Fibroblast of lung (primary cell): ENCODE results near the gene PDIA2. TPM values are rescaled to one million over a fixed set of nuclear protein-coding genes. Genes with fewer than 3 reads are reported as not detected.

Experiments
- DNase-seq, 2 donors: peaks; one replicate each; pipeline versions ENCODE4 v3.0.0 to v3.0.0-alpha.2; 2010; ENCODE audit warnings: low read depth in 2 of 2
- H2AFZ ChIP-seq: 2 replicates; pipeline ENCODE4 v1.5.1; 2012; ENCODE audit warnings: low read length, control low read depth, inconsistent platforms
- H3K27ac ChIP-seq: 2 replicates; pipeline ENCODE4 v1.5.1; 2011; ENCODE audit warnings: low read length, control low read depth; ENCODE audit not compliant: insufficient read depth
- H3K27me3 ChIP-seq: 2 replicates; pipeline ENCODE4 v1.5.1; 2011; ENCODE audit warnings: mild to moderate bottlenecking, low read length; ENCODE audit not compliant: control insufficient read depth, insufficient read depth
- H3K36me3 ChIP-seq: 2 replicates; pipeline ENCODE4 v1.5.1; 2011; ENCODE audit warnings: low read length; ENCODE audit not compliant: control insufficient read depth, insufficient read depth
- H3K4me1 ChIP-seq: 2 replicates; pipeline ENCODE4 v1.5.1; 2011; ENCODE audit warnings: low read length; ENCODE audit not compliant: control insufficient read depth, insufficient read depth; ENCODE audit errors: extremely low read depth
- H3K4me2 ChIP-seq: 2 replicates; pipeline ENCODE4 v1.5.1; 2011; ENCODE audit warnings: low read length, control low read depth; ENCODE audit not compliant: insufficient read depth; ENCODE audit errors: extremely low read depth
- H3K4me3 ChIP-seq, 4 experiments: fragments of 200-600 bp in 1 of 4; sonication (generic) in 1 of 4; replicated peaks in 1 of 4; 2 replicates each; pipeline ENCODE4 v1.5.1; 2011 to 2016; ENCODE audit warnings: low read length in 4 of 4, low read depth in 3 of 4, mild to moderate bottlenecking in 3 of 4, control low read depth in 2 of 4, inconsistent platforms in 1 of 4, mixed read lengths in 1 of 4; ENCODE audit not compliant: insufficient read depth in 1 of 4; ENCODE audit errors: control extremely low read depth in 1 of 4
- H3K79me2 ChIP-seq: 2 replicates; pipeline ENCODE4 v1.5.1; 2012; ENCODE audit warnings: mild to moderate bottlenecking, low read length, inconsistent platforms; ENCODE audit not compliant: control insufficient read depth, insufficient read depth
- H3K9ac ChIP-seq: 2 replicates; pipeline ENCODE4 v1.5.1; 2011; ENCODE audit warnings: mild to moderate bottlenecking, low read length, control low read depth; ENCODE audit not compliant: insufficient read depth
- H3K9me3 ChIP-seq: 2 replicates; pipeline ENCODE4 v1.5.1; 2012; ENCODE audit warnings: low read depth, low read length; ENCODE audit not compliant: control insufficient read depth, insufficient read depth
- H4K20me1 ChIP-seq: 2 replicates; pipeline ENCODE4 v1.5.1; 2011; ENCODE audit warnings: low read length; ENCODE audit not compliant: control insufficient read depth, insufficient read depth; ENCODE audit errors: extremely low read depth
- CTCF ChIP-seq, 2 donors: IDR thresholded peaks in 1 of 2; conservative IDR thresholded peaks in 1 of 2; 1 replicate in 1 of 2; 2 replicates in 1 of 2; pipeline ENCODE4 v1.5.1; 2011 to 2012; ENCODE audit warnings: low read length in 2 of 2, control low read depth in 1 of 2, inconsistent platforms in 1 of 2, low read depth in 1 of 2, mild to moderate bottlenecking in 1 of 2
- EZH2 ChIP-seq: IDR thresholded peaks from 2 replicates; pipeline ENCODE4 v1.5.1; 2012; ENCODE audit warnings: low read length, control low read depth, mild to moderate bottlenecking; ENCODE audit errors: missing control alignments
- polyA plus RNA-seq, 2 donors: library from polyadenylated mRNA; depleted of rRNA in 1 of 2; stranded (reverse) in 1 of 2; unstranded in 1 of 2; fragments of >200 nt; gene quantifications; 2 replicates each; pipeline ENCODE4 v1.2.1, GENCODE V29; 2011 to 2012; ENCODE audit warnings: missing spikeins in 1 of 2
- total RNA-seq: library from RNA; depleted of rRNA; stranded (reverse); fragments of >200 nt; gene quantifications from 2 replicates; pipeline ENCODE4 v1.2.1, GENCODE V29; 2014

The PDIA2 gene
- total and polyA plus RNA-seq, 2 donors (not counting 1 experiment from before 2014, with no cell fraction given): 0.06 to 0.33 TPM

- Histone ChIP-seq H3K27ac (no peak overlapping the region), H3K4me2 (no peak overlapping the region), H3K4me3 (no peak overlapping the region), H3K36me3 (peaks cover 13% of the 10 kb centered on the region), H3K4me1 (no peaks in the 10 kb centered on the region), H3K9ac (no peak overlapping the region), H2AFZ (no peak overlapping the region), H3K9me3 (no peaks in the 10 kb centered on the region), H3K27me3 (no peaks in the 10 kb centered on the region), H4K20me1 (no peaks in the 10 kb centered on the region), H3K79me2 (no peaks in the 10 kb centered on the region)
- no peak for DNase-seq
- TF ChIP-seq CTCF (conservative IDR thresholded peaks at IDR 0.05 in 1 of 2, IDR thresholded peaks at IDR 0.05 in 1 of 2; ENCODE audit: low read depth in 1 of 2, low read length in 2 of 2): no peak
- TF ChIP-seq EZH2: no peak
Measured at GRCh38 chr16:301950-302349, 19.0 kb downstream of the PDIA2 start.

GRCh38 chr16:303760-304505, 21.0 kb downstream of the PDIA2 start:
- TF ChIP-seq CTCF (conservative IDR thresholded peaks at IDR 0.05 in 1 of 2, IDR thresholded peaks at IDR 0.05 in 1 of 2; ENCODE audit: low read depth in 1 of 2, low read length in 2 of 2) (no peak), EZH2 (no peak)
- no peak overlapping the region for H3K4me2 ChIP-seq
- peaks cover 10% of the 10 kb centered on the region for H3K36me3 ChIP-seq
- no peak overlapping the region for H3K4me3 ChIP-seq
- DNase-seq: peak in 1 of 2 donors; percentile 12
- H4K20me1 ChIP-seq: no peaks in the 10 kb centered on the region
- no peaks in the 10 kb centered on the region for H3K9me3 ChIP-seq
- H2AFZ ChIP-seq: no peak overlapping the region
- H3K4me1 ChIP-seq: no peaks in the 10 kb centered on the region
- H3K79me2 ChIP-seq: no peaks in the 10 kb centered on the region
- H3K27me3 ChIP-seq: no peaks in the 10 kb centered on the region
- no peak overlapping the region for H3K9ac ChIP-seq
- no peak overlapping the region for H3K27ac ChIP-seq

- Histone ChIP-seq H3K36me3 (peaks cover 13% of the 10 kb centered on the region), H4K20me1 (no peaks in the 10 kb centered on the region), H3K27me3 (no peaks in the 10 kb centered on the region), H3K4me2 (no peak overlapping the region), H3K9me3 (no peaks in the 10 kb centered on the region), H3K4me3 (no peak overlapping the region), H2AFZ (no peak overlapping the region), H3K27ac (no peak overlapping the region), H3K9ac (no peak overlapping the region), H3K4me1 (no peaks in the 10 kb centered on the region), H3K79me2 (no peaks in the 10 kb centered on the region)
- TF ChIP-seq EZH2: no peak
- TF ChIP-seq CTCF (conservative IDR thresholded peaks at IDR 0.05 in 1 of 2, IDR thresholded peaks at IDR 0.05 in 1 of 2; ENCODE audit: low read depth in 1 of 2, low read length in 2 of 2): no peak
- DNase-seq: no peak
Measured at GRCh38 chr16:305916-306626, 23.1 kb downstream of the PDIA2 start.
